WTC11 (cell line): ENCODE data around the gene CDH12.

ENCODE experiments used
- CBFB ChIP-seq: sonication (generic); formaldehyde crosslinking; IDR thresholded peaks from 2 replicates; pipeline ENCODE4 v1.8.1; 2022; ENCODE audit warnings: mild to moderate bottlenecking, low read depth, missing genetic modification reagents
- GRHL2 ChIP-seq: fragments of 250-450 bp; sonication (Bioruptor Pico); IDR thresholded peaks from 2 replicates; pipeline ENCODE4 v1.8.0; 2022; ENCODE audit warnings: mild to moderate bottlenecking, moderate library complexity; ENCODE audit not compliant: insufficient replicate concordance, severe bottlenecking
- IRF2 ChIP-seq: sonication (generic); formaldehyde crosslinking; IDR thresholded peaks from 2 replicates; pipeline ENCODE4 v1.8.0; 2022; ENCODE audit warnings: low read depth, missing genetic modification reagents, borderline replicate concordance
- KAT7 ChIP-seq: sonication (generic); formaldehyde crosslinking; IDR thresholded peaks from 2 replicates; pipeline ENCODE4 v1.8.1; 2023; ENCODE audit warnings: missing genetic modification reagents, mild to moderate bottlenecking, borderline replicate concordance
- NR1H2 ChIP-seq: sonication (generic); formaldehyde crosslinking; IDR thresholded peaks from 2 replicates; pipeline ENCODE4 v1.9.0; 2021; ENCODE audit warnings: mild to moderate bottlenecking, moderate library complexity, missing genetic modification reagents
- PRRX2 ChIP-seq: fragments of 250-450 bp; sonication (Bioruptor Pico); IDR thresholded peaks from 2 replicates; pipeline ENCODE4 v1.8.0; 2021; ENCODE audit warnings: mild to moderate bottlenecking
- TCF7 ChIP-seq: sonication (generic); formaldehyde crosslinking; IDR thresholded peaks from 2 replicates; pipeline ENCODE4 v1.8.0; 2022; ENCODE audit warnings: mild to moderate bottlenecking, low read depth, missing genetic modification reagents, moderate library complexity
- TF ChIP-seq, protein P1 (sequence below): sonication (generic); formaldehyde crosslinking; IDR thresholded peaks from 2 replicates; pipeline ENCODE4 v1.8.0; 2022; ENCODE audit warnings: mild to moderate bottlenecking, missing genetic modification reagents
- TF ChIP-seq, protein P2 (sequence below): sonication (generic); formaldehyde crosslinking; IDR thresholded peaks from 2 replicates; pipeline ENCODE4 v1.8.1; 2023; ENCODE audit warnings: mild to moderate bottlenecking, missing genetic modification reagents, moderate library complexity
- TF ChIP-seq, protein P3 (sequence below): fragments of 200-600 bp; IDR thresholded peaks from 2 replicates; pipeline ENCODE4 v1.8.0; 2022; ENCODE audit warnings: antibody characterized with exemption

DNA sequence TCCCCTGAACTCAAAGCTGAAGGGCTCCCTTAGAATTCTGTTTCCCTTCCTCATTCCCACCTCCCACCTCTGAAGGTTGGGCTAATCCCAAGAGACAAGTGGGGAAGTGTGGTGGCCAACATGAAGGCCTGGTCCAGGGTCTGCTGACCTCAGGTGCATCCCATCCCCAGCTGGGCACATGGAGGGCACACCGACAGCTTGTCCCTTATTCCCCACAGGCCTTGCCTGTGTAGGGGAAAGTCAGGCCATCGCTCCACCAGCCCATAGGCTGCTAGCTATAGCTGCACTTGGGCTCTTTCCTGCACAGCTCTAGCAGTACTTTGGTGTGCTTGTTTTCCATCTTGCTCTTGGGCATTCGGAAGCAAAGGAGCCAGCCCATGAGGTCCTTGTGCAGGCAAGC is 247.7 kb downstream of the CDH12 start:
- TF ChIP-seq, protein P1, sequence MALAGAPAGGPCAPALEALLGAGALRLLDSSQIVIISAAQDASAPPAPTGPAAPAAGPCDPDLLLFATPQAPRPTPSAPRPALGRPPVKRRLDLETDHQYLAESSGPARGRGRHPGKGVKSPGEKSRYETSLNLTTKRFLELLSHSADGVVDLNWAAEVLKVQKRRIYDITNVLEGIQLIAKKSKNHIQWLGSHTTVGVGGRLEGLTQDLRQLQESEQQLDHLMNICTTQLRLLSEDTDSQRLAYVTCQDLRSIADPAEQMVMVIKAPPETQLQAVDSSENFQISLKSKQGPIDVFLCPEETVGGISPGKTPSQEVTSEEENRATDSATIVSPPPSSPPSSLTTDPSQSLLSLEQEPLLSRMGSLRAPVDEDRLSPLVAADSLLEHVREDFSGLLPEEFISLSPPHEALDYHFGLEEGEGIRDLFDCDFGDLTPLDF = no peak
- TF ChIP-seq IRF2 (CRISPR knock-in tag) (no peak), NR1H2 (no peak), GRHL2 (no peak), KAT7 (CRISPR knock-in tag) (no peak), TCF7 (no peak), PRRX2 (CRISPR knock-in tag) (no peak), CBFB (CRISPR knock-in tag) (no peak)
- TF ChIP-seq, protein P2, sequence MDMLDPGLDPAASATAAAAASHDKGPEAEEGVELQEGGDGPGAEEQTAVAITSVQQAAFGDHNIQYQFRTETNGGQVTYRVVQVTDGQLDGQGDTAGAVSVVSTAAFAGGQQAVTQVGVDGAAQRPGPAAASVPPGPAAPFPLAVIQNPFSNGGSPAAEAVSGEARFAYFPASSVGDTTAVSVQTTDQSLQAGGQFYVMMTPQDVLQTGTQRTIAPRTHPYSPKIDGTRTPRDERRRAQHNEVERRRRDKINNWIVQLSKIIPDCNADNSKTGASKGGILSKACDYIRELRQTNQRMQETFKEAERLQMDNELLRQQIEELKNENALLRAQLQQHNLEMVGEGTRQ (CRISPR knock-in tag) = no peak
- TF ChIP-seq, protein P3, sequence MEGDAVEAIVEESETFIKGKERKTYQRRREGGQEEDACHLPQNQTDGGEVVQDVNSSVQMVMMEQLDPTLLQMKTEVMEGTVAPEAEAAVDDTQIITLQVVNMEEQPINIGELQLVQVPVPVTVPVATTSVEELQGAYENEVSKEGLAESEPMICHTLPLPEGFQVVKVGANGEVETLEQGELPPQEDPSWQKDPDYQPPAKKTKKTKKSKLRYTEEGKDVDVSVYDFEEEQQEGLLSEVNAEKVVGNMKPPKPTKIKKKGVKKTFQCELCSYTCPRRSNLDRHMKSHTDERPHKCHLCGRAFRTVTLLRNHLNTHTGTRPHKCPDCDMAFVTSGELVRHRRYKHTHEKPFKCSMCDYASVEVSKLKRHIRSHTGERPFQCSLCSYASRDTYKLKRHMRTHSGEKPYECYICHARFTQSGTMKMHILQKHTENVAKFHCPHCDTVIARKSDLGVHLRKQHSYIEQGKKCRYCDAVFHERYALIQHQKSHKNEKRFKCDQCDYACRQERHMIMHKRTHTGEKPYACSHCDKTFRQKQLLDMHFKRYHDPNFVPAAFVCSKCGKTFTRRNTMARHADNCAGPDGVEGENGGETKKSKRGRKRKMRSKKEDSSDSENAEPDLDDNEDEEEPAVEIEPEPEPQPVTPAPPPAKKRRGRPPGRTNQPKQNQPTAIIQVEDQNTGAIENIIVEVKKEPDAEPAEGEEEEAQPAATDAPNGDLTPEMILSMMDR = no peak
